Stimulated activated CD8-positive, alpha-beta memory T cell treated with anti-CD3 and anti-CD28 coated beads, Interleukin-7, amount 100 ng/mL, for 48 hours (primary cell): ENCODE measurements around the gene SMC3.

Experiments used
- DNase-seq, 2 donors: peaks; one replicate each; pipeline ENCODE4 v3.0.0-alpha.2; 2020; ENCODE audit warnings: low read depth in 1 of 2; ENCODE audit errors: extremely low read depth in 1 of 2

SMC3 gene

DNA sequence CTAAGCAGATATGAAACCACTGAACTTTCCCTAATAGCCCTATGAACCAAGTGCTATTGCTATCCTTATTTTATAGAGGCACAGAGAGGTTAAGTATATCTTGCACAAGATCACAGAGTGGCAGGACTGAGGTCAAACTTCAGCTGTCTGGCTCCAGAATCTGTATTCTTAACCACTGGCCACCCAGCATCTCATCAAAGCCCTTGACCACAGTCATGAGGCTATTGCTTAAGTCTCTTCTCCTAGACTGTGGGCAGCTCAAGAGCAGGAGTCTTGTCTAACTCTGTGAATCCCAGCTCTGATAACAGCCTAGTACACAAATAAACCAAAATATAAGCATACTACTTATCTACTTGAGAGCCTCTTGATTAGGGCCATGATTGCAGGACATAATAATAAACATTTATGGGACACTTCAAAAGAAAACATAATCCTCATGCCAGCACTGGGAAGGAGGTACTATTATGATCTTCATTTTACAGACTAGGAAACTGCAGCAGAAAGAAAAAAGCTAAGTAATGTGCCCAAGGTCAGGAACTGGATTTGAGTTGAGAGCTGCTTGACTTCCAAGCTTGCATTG is 22.4 kb upstream of the SMC3 start:
- DNase-seq: no peak

DNA sequence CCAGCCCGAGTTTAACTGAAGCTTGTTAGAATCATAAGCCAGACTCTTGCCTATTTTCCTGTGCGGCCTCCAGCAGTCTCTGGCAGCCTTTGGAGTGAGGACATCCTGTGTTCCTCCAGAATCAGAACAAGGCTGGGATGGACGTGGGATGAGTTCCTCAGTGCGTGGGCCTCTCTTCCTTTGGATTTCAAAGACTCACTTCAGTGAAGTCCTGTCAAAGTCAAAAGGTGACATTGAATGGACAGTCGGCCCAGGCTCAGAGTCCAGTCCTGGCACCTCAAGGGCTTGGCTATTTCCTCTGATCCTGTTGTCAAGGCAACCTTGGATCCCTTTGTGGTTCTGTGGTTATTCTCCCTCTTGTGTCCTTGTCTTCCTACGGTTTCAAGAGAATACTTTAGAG is 21.4 kb upstream of the SMC3 start:
- no peak for DNase-seq

DNA sequence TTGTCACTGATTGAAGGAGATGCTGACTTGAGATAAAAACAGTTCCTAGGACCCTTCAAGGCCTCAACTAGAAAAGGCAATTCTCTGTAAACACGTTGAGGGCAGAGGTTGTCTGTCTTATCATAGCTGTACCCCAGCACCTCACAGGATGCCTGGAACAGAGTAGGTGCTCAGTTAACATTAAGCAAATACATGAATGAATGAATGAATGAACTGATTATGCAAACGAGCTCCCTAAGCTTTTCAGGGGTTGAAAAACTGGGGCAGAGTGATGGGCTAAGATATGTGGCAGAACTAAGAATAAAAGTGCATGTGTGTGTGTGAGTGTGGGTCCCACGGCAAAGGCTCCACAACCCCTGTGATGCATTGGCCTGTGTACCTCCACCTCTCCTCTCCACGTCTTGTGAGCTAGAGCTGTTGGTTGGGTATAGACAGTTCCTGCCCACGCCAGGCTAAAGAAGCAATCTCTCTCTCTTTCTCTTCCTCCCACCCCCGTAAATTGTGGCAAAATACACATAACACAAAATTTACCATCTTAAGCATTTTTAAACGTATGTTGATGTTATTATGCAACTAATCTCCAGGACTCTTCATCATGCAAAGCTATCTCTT is 20.9 kb upstream of the SMC3 start:
- DNase-seq: no peak

DNA sequence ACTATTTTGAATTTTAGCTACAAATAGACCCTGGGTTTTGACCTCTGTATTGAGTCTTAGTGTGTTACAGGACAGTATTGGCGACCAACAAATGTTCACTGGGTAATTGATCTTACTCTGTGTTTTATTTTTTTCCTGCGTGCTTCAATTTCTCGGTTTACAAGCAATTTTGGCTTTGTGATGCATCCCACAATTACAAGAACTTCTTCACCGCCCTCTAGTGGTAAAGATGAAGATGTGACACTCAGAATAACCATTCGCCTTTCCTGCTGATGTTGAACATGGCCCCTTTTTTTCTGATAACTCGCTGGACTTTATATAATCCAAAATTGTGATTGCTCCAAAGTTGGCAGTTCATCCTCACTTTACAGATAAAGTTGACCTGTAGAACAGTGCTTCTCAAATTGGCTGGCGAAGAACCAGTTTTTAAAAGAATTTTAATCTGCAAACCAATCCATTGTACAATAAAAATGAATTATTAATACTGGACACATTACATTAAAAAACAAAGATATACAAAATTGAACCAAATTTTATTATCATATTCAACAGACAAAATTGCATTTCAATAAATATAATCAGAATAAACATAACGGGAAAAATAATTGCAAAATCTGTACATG is 20.2 kb upstream of the SMC3 start:
- no peak for DNase-seq

DNA sequence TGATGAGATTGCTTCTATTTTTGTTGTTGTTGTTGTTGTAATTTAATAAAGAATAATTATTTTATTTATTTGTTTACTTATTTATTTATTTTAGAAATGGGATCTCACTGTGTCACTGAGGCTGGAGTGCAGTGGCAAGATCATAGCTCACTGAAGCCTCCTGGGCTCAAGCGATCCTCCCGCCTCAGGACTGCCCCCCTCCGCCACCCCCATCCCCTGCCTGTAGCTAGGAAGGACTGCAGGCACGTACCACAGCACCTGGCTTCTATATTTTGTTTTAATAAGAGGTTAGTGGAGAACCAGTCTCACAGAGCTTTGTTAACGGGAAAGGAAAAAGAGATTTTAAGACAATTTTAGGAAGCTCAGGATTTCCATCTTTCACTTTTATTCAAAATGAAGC is 19.5 kb upstream of the SMC3 start:
- no peak for DNase-seq

DNA sequence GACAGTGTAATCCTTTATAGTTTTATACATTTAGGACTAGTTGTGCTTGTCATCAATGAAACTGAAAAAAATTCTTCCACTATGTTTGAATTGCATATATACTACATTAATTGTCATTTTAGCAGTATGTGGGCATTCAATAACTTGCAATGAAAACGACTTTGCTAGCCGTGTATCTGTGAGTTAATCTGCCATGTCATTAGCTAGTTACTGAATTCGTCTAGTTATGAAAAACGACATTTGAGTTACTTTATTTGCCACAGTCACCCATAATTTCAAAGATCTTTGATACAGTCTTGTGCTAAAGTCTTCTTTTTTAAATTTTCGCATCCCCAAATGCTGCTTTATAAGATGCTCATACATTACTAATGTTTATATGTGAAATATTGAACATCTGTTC is 18.3 kb upstream of the SMC3 start:
- DNase-seq: no peak

DNA sequence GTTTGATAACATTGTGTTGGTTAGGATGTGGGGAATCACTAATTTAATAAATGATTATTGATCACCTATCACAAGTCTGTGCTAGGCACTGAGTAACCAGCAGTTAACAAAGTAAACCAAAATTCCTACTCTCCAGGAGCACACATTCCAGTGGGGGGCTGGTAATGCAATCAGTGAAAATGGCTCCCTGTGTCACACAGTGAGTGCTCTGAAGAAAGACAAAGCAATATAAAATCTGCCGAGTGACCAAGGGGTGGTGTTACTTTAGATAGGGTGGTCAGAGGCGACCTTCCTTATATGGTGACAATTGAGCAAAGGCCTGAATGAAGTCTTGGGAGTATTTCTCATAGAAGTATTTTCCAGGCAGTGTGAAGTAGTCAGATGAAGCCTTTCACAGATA is 13.6 kb upstream of the SMC3 start:
- DNase-seq: no peak

DNA sequence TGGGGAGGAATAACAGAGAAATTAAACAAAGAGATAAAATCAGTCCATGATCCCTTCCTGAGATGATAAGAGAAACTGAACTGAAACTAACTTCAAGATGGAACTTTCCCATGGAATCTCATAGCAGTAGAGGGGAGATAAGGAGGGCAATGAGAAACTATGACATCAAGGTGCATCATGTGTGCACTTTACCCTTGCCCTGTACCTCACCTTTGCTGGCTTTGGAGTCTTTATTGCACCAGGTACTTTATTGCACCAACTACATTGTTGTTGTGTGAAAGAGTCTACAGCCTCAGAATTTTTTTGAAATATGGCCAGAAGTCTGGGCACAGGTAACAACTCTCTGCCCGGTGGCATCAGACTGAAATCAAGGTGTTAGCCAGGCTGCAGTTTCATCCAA is 11.2 kb upstream of the SMC3 start:
- DNase-seq: no peak

DNA sequence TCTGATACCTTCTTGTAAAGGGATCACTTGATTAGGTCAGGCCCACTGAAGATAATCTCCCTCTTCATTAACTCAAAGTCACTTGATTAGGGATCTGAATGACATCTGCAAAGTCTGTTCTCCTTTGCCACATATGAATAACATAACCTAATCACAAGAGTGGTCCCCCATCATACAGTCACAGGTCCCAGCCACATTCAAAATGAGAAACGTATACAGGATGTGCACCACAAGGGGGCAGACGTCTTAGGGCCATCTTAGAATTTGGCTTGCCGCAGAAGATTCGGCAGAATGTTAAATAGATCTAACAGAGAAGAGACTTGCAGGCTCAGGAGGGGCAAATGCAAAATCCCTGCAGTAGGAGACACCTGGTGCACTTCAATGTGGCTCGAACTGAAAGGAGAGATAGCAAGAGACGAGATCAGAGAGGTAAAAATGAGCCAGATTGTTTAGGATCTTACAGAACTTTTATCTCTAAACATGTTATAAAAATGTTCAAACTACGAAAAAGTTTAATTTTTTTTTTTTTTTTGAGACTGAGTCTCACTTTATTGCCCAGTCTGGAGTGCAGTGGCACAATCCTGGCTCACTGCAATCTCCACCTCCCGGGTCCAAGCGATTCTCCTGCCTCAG is 10.4 kb upstream of the SMC3 start:
- peak in 1 of 2 donors; percentile 56 for DNase-seq

DNA sequence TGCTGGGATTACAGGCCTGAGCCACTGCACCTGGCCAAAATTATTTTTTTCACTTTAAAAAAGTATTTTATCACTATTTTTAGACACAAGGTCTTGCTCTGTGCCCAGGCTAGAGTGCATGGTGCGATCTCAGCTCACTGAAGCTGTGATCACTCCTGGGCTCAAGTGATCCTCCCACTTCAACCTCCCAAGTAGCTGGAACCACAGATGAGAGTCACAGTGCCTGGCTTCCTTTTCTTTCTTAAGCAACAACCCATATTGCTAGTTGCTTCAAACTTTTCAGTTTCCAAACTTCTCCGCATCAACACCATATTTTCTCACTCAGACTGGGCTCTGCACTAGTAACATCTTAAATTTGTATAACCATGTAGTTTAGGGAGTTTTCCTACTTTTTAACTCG is 9.5 kb upstream of the SMC3 start:
- DNase-seq: no peak

DNA sequence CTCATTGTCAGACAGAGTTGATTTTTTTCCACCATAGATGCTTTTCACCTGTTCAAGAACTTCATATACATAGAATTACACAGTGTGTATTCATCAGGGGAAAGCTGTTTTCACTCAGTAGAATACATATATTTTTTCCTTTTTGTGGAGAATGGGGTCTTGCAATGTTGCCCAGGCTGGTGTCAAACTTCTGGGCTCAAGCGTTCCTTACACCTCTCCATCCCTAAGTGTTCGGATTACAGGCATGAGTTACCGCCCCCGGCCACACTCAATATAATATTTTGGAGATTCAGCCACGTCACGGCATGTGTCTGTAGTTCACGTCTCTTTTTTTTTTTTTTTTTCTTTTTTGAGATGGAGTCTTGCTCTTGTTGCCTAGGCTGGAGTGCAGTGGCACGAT is 7.5 kb upstream of the SMC3 start:
- no peak for DNase-seq

DNA sequence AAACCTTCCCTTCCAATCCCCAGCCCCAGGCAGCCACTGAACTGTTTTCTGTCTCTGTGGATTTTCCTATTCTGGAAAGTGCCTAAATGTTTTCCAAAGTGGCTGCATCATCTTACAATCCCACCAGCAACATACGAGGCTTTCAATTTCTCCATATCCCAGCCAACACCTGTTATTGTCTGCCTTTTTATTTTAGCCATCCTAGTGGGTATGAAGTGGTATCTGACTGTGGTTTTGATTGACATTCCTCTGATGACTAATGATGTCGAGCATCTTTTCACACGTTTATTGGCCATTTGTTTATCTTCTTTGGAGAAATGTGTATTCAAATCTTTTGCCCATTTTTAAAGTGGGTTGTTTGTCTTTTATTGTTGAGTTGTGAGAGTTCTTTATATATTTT is 6.2 kb upstream of the SMC3 start:
- no peak for DNase-seq

DNA sequence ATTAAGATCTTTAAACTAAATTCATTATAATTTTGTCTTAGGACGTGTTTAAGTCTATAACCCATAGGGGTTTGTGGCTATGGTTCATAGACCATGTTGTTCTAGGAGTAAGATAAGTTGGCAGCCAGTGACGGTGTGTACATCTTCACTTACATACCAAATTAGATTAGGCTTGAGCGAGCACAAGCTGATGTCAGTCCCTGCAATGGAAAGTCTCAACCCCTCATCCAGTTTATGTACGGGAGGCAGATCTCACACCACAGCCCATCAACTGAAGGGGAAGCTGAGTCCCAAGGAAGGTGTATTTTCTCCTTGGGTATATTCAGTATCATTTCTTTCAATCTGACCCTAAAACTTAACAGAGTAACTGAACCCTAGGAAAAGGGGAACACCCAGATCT is 5.1 kb upstream of the SMC3 start:
- DNase-seq: no peak

DNA sequence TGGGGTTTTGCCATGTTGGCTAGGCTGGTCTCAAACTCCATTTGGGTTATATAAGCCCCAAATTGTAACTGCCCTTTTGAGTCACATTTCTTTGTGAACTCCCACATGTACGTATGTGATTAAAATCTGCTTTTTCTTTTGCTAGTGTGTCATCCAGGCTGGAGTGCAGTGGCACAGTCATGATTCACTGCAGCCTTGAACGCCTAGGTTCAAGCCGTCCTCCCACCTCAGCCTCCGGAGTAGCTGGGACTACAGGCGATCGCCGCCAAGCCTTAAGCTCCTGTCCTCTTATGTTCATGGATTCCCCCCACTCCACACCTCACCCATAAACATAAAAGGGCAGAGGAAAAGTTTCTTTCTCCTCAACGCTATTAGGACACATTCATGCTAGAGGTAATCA is 4.4 kb upstream of the SMC3 start:
- DNase-seq: peak in 1 of 2 donors; percentile 5

DNA sequence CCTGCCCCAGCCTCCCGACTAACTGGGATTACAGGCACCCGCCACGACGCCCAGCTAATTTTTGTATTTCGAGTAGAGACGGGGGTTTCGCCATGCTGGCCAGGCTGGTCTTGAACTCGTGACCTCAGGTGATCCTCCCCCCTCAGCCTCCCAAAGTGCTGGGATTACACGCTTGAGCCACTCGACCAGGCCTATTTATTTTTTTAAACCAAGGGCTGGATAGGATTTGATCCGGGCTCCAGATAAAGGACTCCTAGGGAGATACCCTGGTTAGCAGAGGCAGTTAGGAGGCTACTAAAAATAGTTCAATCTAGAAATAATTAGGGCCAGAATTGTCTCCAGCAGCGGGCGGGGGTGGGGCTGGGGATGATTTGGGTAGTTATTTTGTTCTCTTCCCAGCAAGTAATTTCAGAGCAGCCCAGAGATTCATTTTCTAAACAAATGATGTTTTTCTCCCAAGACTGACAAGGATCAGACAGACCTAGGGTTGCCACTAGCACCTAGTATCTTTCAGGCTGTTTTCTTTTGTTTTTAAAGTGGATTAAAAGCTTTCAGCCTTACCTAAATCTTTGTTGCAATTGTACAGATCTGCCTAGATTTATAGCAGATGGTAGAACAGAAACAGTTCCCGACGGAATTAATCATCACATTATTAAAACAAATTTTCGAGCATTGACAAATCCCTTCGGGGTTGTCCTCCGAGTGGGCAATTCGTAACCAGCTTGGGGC is 859 bp upstream of the SMC3 start:
- DNase-seq: no peak

DNA sequence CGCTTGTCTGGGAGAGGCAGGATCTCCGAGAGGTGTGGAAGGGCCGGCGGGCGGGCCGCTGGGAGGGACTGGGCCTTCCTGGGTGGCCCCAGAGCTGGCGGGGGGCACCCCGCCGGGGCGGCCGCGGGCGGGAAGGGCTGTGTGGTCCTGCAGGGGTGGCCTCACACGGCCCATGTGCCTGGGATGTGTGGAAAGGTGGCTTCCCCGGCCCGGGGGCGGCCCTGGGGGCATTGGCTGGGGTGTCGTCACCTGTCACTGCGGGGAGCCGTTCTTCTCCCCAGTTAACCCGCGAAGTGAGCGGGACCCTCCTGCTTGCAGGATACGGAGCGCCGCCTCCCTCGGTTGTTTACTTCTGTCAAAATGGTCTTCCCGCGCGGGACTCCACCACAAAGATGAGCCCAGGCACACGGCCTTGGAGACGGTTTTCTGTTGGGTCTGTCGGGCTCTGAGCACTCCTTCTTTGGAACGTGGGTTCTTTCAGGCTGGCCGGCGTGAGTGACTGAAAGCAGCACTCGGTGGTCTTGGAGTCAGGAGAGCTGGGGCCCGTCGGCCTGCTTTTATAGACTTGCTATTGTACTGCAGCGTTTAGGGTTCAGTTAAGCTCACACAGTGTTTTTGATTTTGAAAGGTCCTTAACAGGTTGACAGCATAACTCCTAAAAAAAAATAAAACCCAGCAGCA is 700 bp downstream of the SMC3 start:
- DNase-seq: peak in 1 of 2 donors; percentile 32

DNA sequence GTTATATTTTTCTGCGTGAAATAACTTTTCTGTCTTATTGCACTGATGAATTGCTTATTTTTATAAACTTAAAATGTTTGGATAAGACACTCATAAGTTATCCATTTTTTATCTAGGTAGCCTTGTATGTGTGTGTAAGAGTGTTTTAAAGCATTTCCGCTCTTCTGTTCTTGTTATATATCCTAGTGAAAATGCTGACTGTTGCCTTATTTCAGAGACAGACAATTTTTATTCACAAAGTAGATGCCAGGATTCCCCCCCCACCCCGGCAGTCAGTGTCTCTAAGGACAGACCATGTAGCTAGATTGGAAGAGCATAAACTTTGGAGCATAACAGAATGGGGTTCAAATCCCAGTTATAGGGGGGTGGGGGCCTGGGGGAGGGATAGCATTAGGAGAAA is 1.6 kb downstream of the SMC3 start:
- DNase-seq: no peak

DNA sequence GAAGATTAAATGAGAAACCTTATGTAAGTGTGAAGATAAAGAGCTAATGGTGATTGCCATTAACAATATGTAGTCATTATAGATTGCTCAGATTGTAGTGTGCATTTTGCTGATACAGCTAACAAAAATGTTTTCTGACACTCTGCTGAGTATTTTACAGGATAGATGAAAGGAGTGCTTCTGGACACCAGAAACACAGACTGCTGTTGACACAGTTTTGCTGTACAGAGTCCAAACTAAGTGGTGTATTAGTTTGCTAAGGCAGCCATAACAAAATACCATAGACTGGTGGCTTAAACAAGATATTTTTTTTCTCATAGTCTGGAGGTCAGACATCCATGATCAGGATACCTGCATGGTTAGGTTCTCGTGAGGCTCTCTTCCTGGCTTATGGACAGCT is 2.2 kb downstream of the SMC3 start:
- no peak for DNase-seq

DNA sequence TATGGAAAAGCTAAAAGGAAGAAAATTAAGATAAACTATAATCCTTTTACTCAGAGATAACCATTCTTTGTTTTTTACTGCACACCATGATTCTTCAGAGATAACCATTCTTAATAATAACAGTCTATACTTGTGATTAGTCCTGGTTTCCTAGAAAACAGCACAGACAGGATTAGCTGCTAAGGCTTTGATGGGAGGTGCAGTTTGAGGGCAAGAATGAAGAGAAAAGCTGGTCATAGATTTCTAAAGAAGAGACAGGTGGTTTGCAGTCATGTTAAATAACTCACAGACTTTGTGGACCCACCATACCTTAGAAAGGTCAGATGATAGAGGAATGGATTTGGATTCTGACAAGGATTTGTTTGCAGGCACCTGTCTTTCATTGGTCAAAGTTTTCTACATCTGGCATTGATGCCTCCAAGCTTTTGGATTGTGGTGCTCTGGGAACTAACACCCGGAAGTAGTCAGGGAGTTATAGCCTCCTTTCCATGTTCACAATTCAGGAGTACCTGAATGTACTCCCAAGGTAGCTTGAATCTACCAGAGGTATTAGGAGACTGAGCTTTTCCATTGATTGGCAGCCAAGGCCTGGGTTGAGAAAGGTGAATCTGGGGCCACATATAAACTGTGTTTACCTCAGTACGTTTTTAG is 3.7 kb downstream of the SMC3 start:
- no peak for DNase-seq

DNA sequence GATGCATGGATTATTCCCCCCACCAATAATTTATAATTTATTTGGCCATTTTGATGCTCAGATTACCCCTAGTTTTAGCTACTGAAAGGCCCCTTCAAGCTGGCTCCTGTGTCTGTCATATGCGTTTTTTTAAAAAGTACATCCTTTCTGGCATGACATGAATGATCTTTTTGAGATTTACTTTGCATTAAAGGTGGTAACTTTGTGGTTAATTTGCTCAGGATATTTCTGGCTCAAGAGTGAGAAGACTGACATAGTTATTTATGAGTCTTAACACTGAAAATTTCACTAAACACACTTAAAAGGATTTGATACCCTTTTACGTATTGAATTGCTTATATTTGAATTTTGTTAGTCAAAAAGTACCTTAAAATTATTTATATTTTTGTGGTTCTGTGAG is 5.4 kb downstream of the SMC3 start:
- DNase-seq: no peak

DNA sequence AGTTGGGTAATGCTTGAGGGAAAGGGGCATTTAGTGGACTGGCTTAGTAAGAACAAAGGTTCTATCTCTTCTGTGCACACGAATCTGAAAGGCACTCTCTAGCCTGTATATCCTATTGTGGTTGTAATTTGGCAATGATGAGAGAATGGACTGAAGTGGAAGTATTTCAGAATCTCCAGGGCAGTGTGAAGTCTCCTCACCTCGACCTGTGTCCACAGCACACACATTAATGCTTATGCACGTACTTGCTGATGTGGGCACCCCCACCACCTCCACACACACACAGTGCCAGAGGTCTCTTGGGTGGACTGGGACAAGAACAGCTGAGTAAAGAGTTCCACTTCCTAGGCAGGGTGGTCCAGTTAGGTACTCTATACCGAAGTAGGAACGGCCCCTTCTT is 6.9 kb downstream of the SMC3 start:
- no peak for DNase-seq
